Adrenal gland (tissue), 12 donors: ENCODE results near the gene REST. TPM values are rescaled to one million over a fixed set of nuclear protein-coding genes. Genes with fewer than 3 reads are reported as not detected.

Experiments used
- DNase-seq, 7 donors: peaks; one replicate each; pipeline ENCODE4 v3.0.0-alpha.2; 2019 to 2020
- H3K27ac ChIP-seq, 5 donors: fragments of 200-600 bp; sonication (generic) in 4 of 5; 1 replicate in 3 of 5; 2 replicates in 2 of 5; pipeline versions ENCODE4 v1.5.1 to v1.8.0; 2016 to 2020; ENCODE audit warnings: mild to moderate bottlenecking in 1 of 5
- H3K27me3 ChIP-seq: fragments of 200-600 bp; 2 replicates; pipeline ENCODE4 v1.8.0; 2021
- H3K36me3 ChIP-seq, 2 donors: fragments of 200-600 bp; replicated peaks in 1 of 2; 1 replicate in 1 of 2; 2 replicates in 1 of 2; pipeline versions ENCODE4 v1.5.1 to v1.8.0; 2018 to 2022
- H3K4me1 ChIP-seq, 2 donors: fragments of 200-600 bp; replicated peaks in 1 of 2; 1 replicate in 1 of 2; 2 replicates in 1 of 2; pipeline versions ENCODE4 v1.5.1 to v1.8.0; 2018 to 2021
- H3K4me3 ChIP-seq, 4 donors: fragments of 200-600 bp; sonication (generic) in 3 of 4; one replicate each; pipeline ENCODE4 v1.5.1; 2016 to 2018
- H3K9me3 ChIP-seq, 3 donors: fragments of 200-600 bp; sonication (generic) in 1 of 3; replicated peaks in 1 of 3; 1 replicate in 2 of 3; 2 replicates in 1 of 3; pipeline versions ENCODE4 v1.5.1 to v1.8.0; 2016 to 2021
- POLR2A ChIP-seq, 2 donors: fragments of 450-650 bp; IDR thresholded peaks; one replicate each; pipeline ENCODE4 v1.6.1; 2017; ENCODE audit warnings: antibody characterized with exemption in 2 of 2, mild to moderate bottlenecking in 2 of 2, moderate library complexity in 1 of 2
- WGBS, 4 donors: extraction: QIAGEN DNeasy Blood & Tissue Kit in 2 of 4; methylation state at CpG; one replicate each; pipeline versions ENCODE4 v1.1.5 to v1.1.7; 2013 to 2017; 5-methylcytosine and 5-hydroxymethylcytosine counted together
- intact Hi-C, 2 donors: fragments of 100-400 bp; cut with DNase I; formaldehyde crosslinking; loops; one replicate each; pipeline versions ENCODE4 v1.14.1 to v1.15.0; 2022 to 2023
- polyA plus RNA-seq, 3 donors: library from polyadenylated mRNA; stranded (reverse); fragments of 200-250 nt in 2 of 3; fragments of 350-450 nt in 1 of 3; fragmentation: Illumina TruSeq in 1 of 3; extraction: RNeasy Lipid Tissue Mini Kit (QIAGEN cat#74804) in 1 of 3; gene quantifications; one replicate each; pipeline ENCODE4 v1.2.3, GENCODE V29; 2013 to 2014
- total RNA-seq, 9 donors: library from RNA; depleted of rRNA in 4 of 9; stranded (reverse); fragments of >200 nt in 4 of 9; fragments of 120-200 nt in 1 of 9; fragmentation: NEBNext Ultra II Directional in 1 of 9; extraction: Animal tissue kit (Norgen Biotek cat#: 25700) in 1 of 9; gene quantifications; one replicate each; pipeline versions ENCODE4 v1.1.0 to v1.2.4, GENCODE V29; 2013 to 2023
- TF ChIP-seq, protein P1 (sequence below), 6 experiments: fragments of 450-650 bp in 4 of 6; fragments of 200-600 bp in 2 of 6; sonication (generic) in 1 of 6; IDR thresholded peaks; 1 replicate in 5 of 6; 2 replicates in 1 of 6; pipeline versions ENCODE4 v1.5.1 to v1.8.0; 2016 to 2021; ENCODE audit warnings: antibody characterized with exemption in 6 of 6, mild to moderate bottlenecking in 2 of 6, moderate library complexity in 1 of 6
- donor health status: healthy with polysubstance abuse.
- donor health status: Bipolar disorder and iron deficiency.
- donor health status: DM: yes; HTN: yes; CAD: no.
- donor health status: DM: no; HTN: no; CAD: no.
- donor health status: DM: no; HTN: no; CAD: no.
- donor health status: DM: yes; HTN: yes; CAD: no.

The REST gene
- total and polyA plus RNA-seq, 12 donors = 3.3 to 42.3 (median 23.8) TPM

- no peak for DNase-seq
- Histone ChIP-seq H3K4me1 (no peaks in the 10 kb centered on the region), H3K27me3 (no peaks in the 10 kb centered on the region), H3K4me3 (no peak overlapping the region), H3K36me3 (peaks cover 0 to 24% of the 10 kb centered on the region in 2 donors), H3K9me3 (no peaks in the 10 kb centered on the region), H3K27ac (no peak overlapping the region)
- 75 to 90% (median 79%) methylated on average over 1 of the region's 1 CpG for WGBS, 4 donors
- no peak for TF ChIP-seq POLR2A (IDR thresholded peaks at IDR 0.05)
- TF ChIP-seq, protein P1, sequence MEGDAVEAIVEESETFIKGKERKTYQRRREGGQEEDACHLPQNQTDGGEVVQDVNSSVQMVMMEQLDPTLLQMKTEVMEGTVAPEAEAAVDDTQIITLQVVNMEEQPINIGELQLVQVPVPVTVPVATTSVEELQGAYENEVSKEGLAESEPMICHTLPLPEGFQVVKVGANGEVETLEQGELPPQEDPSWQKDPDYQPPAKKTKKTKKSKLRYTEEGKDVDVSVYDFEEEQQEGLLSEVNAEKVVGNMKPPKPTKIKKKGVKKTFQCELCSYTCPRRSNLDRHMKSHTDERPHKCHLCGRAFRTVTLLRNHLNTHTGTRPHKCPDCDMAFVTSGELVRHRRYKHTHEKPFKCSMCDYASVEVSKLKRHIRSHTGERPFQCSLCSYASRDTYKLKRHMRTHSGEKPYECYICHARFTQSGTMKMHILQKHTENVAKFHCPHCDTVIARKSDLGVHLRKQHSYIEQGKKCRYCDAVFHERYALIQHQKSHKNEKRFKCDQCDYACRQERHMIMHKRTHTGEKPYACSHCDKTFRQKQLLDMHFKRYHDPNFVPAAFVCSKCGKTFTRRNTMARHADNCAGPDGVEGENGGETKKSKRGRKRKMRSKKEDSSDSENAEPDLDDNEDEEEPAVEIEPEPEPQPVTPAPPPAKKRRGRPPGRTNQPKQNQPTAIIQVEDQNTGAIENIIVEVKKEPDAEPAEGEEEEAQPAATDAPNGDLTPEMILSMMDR (IDR thresholded peaks at IDR 0.05) = no peak
- intact Hi-C loops = no loop called here
Observed at GRCh38 chr4:56959100-56959499, 51.4 kb downstream of the REST start.

DNA sequence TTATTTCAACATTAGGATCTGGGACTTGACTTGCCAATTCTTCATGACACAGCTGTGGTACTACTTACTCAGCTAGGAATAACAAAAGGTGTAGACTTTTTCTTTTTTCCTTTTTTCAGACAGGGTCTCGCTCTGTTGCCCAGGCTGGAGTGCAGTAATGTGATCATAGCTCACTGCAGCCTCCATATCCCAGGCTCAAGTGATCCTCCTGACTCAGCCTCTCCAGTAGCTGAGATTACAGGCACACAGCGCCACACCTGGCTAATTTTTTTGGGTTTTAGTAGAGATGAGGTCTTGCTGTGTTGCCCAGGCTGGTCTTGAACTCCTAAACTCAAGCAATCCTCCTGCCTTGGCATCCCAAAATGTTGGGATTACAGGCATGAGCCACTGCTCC is 53.4 kb downstream of the REST start:
- no peak overlapping the region for H3K27ac ChIP-seq
- H3K4me1 ChIP-seq = no peaks in the 10 kb centered on the region
- 92 to 100% (median 98%) methylated on average over 2 of the region's 2 CpGs for WGBS, 4 donors
- no peak for DNase-seq
- no peaks in the 10 kb centered on the region for H3K27me3 ChIP-seq
- no peaks in the 10 kb centered on the region for H3K9me3 ChIP-seq
- TF ChIP-seq, protein P1 (IDR thresholded peaks at IDR 0.05) = no peak
- TF ChIP-seq POLR2A (IDR thresholded peaks at IDR 0.05) = no peak
- peaks cover 0 to 40% of the 10 kb centered on the region in 2 donors for H3K36me3 ChIP-seq
- intact Hi-C loops = no loop called here
- H3K4me3 ChIP-seq = no peak overlapping the region

DNA sequence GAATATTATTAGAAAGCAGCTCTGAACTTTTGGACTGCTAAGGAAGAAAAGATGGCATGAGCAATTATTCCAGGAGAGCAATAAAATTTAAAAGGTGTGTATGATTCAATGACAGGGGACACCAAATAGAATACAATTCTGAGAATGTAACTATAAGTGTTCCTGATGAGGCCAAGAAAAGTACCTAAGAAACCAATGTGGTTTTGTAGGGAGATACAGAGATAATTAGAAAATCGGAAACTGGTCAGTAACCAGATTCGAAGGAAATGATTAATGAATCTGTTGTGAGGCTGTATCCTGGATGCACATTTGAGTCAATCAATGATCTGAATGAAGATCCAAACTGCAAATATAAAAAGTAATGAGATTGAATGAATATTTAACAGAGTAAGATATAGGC is 63.7 kb downstream of the REST start:
- WGBS, 4 donors = 94 to 98% (median 96%) methylated on average over 2 of the region's 2 CpGs

DNA sequence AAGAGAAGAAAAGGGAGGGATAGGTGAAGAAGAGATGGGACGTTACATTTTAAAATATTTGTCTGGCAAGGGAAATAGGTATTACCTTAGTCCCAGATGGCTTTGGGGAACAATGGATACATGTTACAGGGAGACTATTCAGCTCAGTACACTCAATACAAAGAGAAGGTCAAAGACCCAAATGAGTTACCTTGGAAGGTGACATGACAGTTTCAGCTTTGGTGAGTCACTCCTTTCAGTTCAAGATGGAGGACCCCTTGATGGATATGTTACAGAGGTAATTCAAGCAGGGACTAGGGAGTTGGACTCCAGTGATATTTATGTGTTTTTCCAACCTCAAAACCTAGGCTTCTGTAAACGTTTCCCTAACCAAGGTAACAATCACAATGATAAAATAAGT is 64.7 kb downstream of the REST start:
- WGBS, 4 donors = 82 to 91% (median 85%) methylated on average over 2 of the region's 2 CpGs
- H3K36me3 ChIP-seq = peaks cover 0 to 44% of the 10 kb centered on the region in 2 donors
- intact Hi-C loops = no loop called here
- H3K9me3 ChIP-seq = no peaks in the 10 kb centered on the region
- H3K27ac ChIP-seq = no peak overlapping the region
- H3K4me3 ChIP-seq = no peak overlapping the region
- peaks cover 12 to 17% of the 10 kb centered on the region in 2 donors for H3K4me1 ChIP-seq
- H3K27me3 ChIP-seq = no peaks in the 10 kb centered on the region
- TF ChIP-seq, protein P1 (IDR thresholded peaks at IDR 0.05) = no peak
- TF ChIP-seq POLR2A (IDR thresholded peaks at IDR 0.05) = no peak
- no peak for DNase-seq

More for the DNA sequence above, 63.7 kb downstream of the REST start:
- intact Hi-C loops = no loop called here
- H3K27me3 ChIP-seq = no peaks in the 10 kb centered on the region
- H3K4me1 ChIP-seq = peaks cover 10 to 16% of the 10 kb centered on the region in 2 donors
- peaks cover 0 to 52% of the 10 kb centered on the region in 2 donors for H3K36me3 ChIP-seq
- DNase-seq = no peak
- H3K27ac ChIP-seq = no peak overlapping the region
- no peak for TF ChIP-seq POLR2A (IDR thresholded peaks at IDR 0.05)
- TF ChIP-seq, protein P1 (IDR thresholded peaks at IDR 0.05) = no peak
- H3K4me3 ChIP-seq = no peak overlapping the region
- H3K9me3 ChIP-seq = no peaks in the 10 kb centered on the region
